ENCODE data around the gene MAN2A2. TPM values are rescaled to one million over a fixed set of nuclear protein-coding genes. Genes with fewer than 3 reads are reported as not detected.

The MAN2A2 gene
- total RNA-seq, 1 experiment from 2014 or later = 64.9 TPM

DNA sequence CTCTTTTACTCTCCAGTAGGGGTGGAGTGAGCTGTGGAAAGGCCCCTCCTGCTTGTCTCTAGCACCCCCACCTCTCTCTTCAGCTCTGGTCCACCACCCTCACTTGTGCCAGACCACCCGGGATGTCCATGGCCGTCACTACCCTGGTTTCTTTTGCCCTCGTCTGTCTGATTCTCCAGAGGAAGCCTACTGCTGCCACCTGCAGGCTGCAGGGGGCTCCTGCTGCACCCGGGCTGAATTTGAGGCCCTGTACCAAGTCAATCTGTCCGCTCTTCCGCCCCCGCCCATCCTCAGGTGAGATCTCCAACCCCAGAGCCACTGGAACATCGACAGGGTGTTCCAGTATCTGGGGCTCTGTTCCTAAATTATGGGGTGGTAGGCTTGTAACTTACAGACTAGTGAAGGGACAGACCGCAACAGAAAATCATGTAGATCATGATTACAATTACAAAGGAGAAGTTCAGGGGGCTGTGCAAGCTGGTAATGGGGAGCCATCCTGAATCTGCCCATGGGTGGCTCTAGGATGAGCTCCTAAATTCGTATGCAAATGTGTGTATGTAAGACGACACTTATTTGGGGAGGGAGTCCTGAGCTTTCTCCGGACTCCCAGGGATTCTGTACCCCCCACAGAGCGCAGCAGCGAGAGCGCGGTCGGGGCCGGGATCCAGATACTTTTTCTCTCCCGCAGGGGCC is 31.3 kb downstream of the MAN2A2 start:
- ChIA-PET POLR2A (interaction anchor here (0.6 to 1.9 kb wide), 4 partner anchors 20 to 312 kb away, joined by 3 to 24 read pairs (median 10); partner anchors contain the start of genes BLM, MAN2A2 and RCCD1), CTCF (interaction anchor here (0.5 to 2.4 kb wide), 20 partner anchors 9 to 1236 kb away, joined by 3 to 22 read pairs (median 5); partner anchors contain the start of genes BLM, MAN2A2, PRC1 and RCCD1)
- H3K36me3 Mint-ChIP-seq (ENCODE audit: insufficient read depth, unreplicated experiment) = peaks cover 37% of the 10 kb centered on the region
- peaks cover 16% of the 10 kb centered on the region for H3K4me1 ChIP-seq
- intact Hi-C loops (cut with micrococcal nuclease; ENCODE audit: unreplicated experiment) = loop anchor here (1.0 to 10.0 kb wide), 5 partner anchors 20 to 340 kb away; partner anchors contain the start of gene RCCD1
- H3K4me3 Mint-ChIP-seq (ENCODE audit: unreplicated experiment) = peak overlapping the region; percentile 87
- no peaks in the 10 kb centered on the region for H3K9me3 Mint-ChIP-seq (ENCODE audit: unreplicated experiment)
- H3K36me3 ChIP-seq (ENCODE audit: control insufficient read depth, insufficient read depth, low read length) = no peaks in the 10 kb centered on the region
- no peaks in the 10 kb centered on the region; the same call in 1 of the 2 replicates for H3K27me3 ChIP-seq (replicated peaks; ENCODE audit: control insufficient read depth, insufficient read depth, low read length)
- TF ChIP-seq, protein P1, sequence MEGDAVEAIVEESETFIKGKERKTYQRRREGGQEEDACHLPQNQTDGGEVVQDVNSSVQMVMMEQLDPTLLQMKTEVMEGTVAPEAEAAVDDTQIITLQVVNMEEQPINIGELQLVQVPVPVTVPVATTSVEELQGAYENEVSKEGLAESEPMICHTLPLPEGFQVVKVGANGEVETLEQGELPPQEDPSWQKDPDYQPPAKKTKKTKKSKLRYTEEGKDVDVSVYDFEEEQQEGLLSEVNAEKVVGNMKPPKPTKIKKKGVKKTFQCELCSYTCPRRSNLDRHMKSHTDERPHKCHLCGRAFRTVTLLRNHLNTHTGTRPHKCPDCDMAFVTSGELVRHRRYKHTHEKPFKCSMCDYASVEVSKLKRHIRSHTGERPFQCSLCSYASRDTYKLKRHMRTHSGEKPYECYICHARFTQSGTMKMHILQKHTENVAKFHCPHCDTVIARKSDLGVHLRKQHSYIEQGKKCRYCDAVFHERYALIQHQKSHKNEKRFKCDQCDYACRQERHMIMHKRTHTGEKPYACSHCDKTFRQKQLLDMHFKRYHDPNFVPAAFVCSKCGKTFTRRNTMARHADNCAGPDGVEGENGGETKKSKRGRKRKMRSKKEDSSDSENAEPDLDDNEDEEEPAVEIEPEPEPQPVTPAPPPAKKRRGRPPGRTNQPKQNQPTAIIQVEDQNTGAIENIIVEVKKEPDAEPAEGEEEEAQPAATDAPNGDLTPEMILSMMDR (IDR thresholded peaks at IDR 0.05; ENCODE audit: insufficient read depth in 1 of 2, low read depth in 1 of 2, low read length in 1 of 2, severe bottlenecking in 1 of 2, unreplicated experiment in 1 of 2) = peak; percentile 73 to 93
- no TSS peak for BruUV-seq (replicated peaks)
- DNase-seq = peak; percentile 89 to 92
- H3K9me3 ChIP-seq = no peaks in the 10 kb centered on the region
- peak overlapping the region; percentile 62 for H3K27ac Mint-ChIP-seq (ENCODE audit: unreplicated experiment)
- no peaks in the 10 kb centered on the region for H3K27me3 Mint-ChIP-seq (ENCODE audit: insufficient read depth, unreplicated experiment)
- peaks cover 22% of the 10 kb centered on the region for H3K4me1 Mint-ChIP-seq (ENCODE audit: low read depth, unreplicated experiment)
- H3K4me3 ChIP-seq (ENCODE audit: low read depth, low read length) = peak overlapping the region; percentile 89

DNA sequence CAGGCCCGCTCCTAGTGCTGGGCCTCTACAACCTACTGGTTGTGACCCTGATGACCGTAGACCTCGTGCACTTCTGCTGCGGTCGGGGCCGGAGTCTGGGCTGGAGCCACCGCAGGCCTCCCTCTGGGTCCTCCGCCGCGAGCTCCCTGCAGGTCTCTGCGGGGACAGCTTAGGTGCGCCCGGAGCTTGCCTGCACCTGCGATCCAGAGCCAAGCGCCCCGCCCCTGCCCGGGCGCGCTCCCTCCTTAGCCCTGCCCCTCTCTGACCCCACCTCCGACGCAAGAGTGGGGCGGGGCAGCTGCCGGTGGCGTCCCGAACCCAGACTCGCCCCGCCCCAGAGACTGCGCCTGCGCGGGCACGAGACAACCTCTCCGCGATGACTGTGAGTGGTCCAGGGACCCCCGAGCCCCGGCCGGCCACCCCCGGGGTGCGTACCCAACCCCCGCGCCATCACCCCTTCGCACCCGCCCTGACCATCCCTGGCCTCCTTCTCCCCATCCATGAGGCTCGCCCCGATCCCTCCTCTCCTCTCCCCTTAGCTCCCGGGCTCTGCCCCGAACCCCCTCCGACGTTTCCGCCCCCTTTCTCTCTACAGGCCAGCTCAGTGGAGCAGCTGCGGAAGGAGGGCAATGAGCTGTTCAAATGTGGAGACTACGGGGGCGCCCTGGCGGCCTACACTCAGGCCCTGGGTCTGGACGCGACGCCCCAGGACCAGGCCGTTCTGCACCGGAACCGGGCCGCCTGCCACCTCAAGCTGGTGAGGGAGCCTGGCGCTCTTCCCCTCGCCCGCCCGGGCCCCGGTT is 32.0 kb downstream of the MAN2A2 start, which contains the start of gene UNC45A:
Gene UNC45A, plus strand, starts transcription at position 337 of the 803 bp plus-strand sequence. Its CDS starts 40 bp downstream, at position 377.
- Mint-ChIP-seq H3K9me3 (ENCODE audit: unreplicated experiment) (no peaks in the 10 kb centered on the region), H3K4me1 (ENCODE audit: low read depth, unreplicated experiment) (peaks cover 22% of the 10 kb centered on the region), H3K27ac (ENCODE audit: unreplicated experiment) (peak within 1 kb of the TSS; percentile 62), H3K4me3 (ENCODE audit: unreplicated experiment) (peak within 1 kb of the TSS; percentile 87), H3K36me3 (ENCODE audit: insufficient read depth, unreplicated experiment) (peaks cover 38% of the 10 kb centered on the region), H3K27me3 (ENCODE audit: insufficient read depth, unreplicated experiment) (no peaks in the 10 kb centered on the region)
- H3K4me1 ChIP-seq = peaks cover 16% of the 10 kb centered on the region
- intact Hi-C loops (cut with micrococcal nuclease; ENCODE audit: unreplicated experiment) = loop anchor here (1.0 to 10.0 kb wide), 5 partner anchors 20 to 340 kb away; partner anchors contain the start of gene RCCD1
- peak within 1 kb of the TSS; percentile 89 for H3K4me3 ChIP-seq (ENCODE audit: low read depth, low read length)
- POLR2A ChIA-PET = interaction anchor here (0.5 to 1.9 kb wide), 9 partner anchors 19 to 1305 kb away, joined by 3 to 24 read pairs (median 5); partner anchors contain the start of genes BLM, MAN2A2 and RCCD1
- BruUV-seq (replicated peaks) = no TSS peak
- H3K9me3 ChIP-seq = no peaks in the 10 kb centered on the region
- 0 out of 2 replicates have a peak, but pooled peaks cover 2% of the 10 kb centered on the region for H3K36me3 ChIP-seq (ENCODE audit: control insufficient read depth, insufficient read depth, low read length)
- no peaks in the 10 kb centered on the region; the same call in 1 of the 2 replicates for H3K27me3 ChIP-seq (replicated peaks; ENCODE audit: control insufficient read depth, insufficient read depth, low read length)
- CTCF ChIA-PET = interaction anchor here (0.5 to 2.4 kb wide), 20 partner anchors 9 to 642 kb away, joined by 3 to 22 read pairs (median 5); partner anchors contain the start of genes BLM, MAN2A2, PRC1 and RCCD1
- TF ChIP-seq, protein P1 (IDR thresholded peaks at IDR 0.05; ENCODE audit: insufficient read depth in 1 of 2, low read depth in 1 of 2, low read length in 1 of 2, severe bottlenecking in 1 of 2, unreplicated experiment in 1 of 2) = no peak
- DNase-seq = peak; percentile 93 to 96

Measured in Caco-2 (cell line).